ENCODE data around the gene CERT1.
"Not testable (repeated sequence)": the region's sequence is repeated elsewhere in the genome, so short reads cannot be mapped to it uniquely, and the experiment has no call there.

Gene CERT1, protein sequence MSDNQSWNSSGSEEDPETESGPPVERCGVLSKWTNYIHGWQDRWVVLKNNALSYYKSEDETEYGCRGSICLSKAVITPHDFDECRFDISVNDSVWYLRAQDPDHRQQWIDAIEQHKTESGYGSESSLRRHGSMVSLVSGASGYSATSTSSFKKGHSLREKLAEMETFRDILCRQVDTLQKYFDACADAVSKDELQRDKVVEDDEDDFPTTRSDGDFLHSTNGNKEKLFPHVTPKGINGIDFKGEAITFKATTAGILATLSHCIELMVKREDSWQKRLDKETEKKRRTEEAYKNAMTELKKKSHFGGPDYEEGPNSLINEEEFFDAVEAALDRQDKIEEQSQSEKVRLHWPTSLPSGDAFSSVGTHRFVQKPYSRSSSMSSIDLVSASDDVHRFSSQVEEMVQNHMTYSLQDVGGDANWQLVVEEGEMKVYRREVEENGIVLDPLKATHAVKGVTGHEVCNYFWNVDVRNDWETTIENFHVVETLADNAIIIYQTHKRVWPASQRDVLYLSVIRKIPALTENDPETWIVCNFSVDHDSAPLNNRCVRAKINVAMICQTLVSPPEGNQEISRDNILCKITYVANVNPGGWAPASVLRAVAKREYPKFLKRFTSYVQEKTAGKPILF

DNA sequence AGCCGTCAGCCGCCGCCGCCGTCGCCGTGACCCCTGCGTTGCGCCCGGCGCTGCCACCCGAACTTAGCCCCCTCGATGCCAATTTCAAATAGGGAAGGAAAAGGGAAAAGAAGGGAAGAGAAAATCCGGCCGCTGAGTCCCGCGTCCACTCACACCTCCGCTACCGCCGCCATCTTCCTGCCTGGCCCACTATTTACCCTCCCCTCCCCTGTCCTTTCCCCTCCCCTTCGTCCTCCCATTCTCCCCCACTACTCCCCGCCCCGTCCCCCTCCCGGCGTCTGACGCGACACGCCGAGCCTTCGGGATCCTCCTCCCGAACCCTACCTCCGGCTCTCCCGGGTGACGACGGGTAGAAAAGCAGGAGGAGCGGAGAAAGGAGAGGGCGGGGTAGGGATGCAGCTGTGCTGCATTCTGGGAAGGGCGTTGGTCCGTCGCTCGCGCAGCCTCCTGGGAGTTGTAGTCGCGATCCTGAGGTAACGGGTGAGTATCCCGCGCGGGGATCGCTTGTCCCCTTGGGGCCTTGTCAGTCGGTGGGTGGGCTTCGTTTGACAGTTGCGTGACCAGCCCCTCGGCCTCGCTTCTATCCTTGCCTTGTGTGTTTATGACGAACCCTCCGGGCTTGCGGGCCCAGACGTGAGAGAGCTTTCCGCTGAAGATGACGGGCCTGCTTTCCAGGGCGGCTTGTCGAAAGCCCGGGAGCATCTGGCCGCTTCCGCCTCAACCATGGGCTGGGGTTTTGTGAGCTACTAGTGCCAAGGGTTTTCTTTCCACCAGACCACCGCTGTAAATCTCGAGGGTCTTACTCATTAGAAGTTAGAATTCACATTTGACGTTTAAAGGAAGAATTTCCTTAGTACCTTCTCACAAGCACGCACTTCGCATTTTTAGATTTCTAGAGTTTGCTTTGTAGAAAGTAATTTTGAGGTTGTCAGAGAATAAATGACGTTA, at the start of gene CERT1, which contains the start of gene POLK:
Gene CERT1 (minus strand): TSS at position 195 of the 948 bp plus-strand sequence. CDS start 422 bp downstream, outside the sequence.
Gene POLK (plus strand): TSS at position 457 of the 948 bp plus-strand sequence.
- peak; percentile 88 to 93 for DNase-seq (ENCODE audit: low read depth in 1 of 2, low spot score in 1 of 2)

DNA sequence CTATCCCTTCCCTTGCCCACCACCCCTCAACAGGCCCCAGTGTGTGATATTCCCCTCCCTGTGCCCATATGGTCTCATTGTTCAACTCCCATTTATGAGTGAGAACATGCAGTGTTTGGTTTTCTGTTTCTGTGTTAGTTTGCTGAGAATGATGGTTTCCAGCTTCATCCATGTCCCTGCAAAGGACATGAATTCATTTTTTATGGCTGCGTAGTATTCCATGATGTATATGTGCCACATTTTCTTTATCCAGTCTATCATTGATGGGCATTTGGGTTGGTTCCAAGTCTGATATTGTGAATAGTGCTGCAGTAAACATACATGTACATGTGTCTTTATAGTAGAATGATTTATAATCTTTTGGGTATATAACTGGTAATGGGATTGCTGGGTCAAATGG, 49.2 kb upstream of the CERT1 start:
- DNase-seq (ENCODE audit: low read depth in 1 of 2, low spot score in 1 of 2): not testable (repeated sequence)

DNA sequence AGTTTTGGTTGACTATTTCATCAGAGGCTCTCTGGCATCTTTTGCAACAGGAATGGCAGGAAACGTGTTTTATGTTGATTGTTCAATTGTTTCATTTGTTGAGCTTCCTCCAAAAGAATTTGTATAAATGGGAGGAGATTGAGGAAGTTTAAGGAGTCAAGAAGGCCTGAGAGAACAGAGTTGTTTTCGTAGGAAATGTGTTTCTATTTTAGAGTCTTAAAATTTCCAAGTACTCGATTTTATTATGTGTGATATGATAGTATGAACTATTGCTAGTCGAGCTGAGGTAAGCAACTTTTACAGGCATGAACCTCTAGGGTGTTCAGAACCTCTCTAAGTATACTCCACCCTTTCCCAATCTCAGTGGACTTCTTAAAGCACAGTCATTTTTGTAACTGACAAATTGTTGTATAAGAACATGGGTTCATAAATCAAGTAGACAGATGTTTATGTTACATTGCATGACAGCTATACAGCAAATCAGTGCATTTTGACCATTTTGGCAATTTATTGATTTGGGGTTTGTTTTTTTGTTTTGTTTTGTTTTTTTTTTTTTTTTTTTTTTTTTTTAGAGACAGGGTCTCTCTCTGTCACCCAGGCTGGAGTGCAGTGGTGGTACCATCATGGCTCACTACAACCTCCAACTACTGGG, 47.7 kb upstream of the CERT1 start:
- DNase-seq (ENCODE audit: low read depth in 1 of 2, low spot score in 1 of 2): no peak

DNA sequence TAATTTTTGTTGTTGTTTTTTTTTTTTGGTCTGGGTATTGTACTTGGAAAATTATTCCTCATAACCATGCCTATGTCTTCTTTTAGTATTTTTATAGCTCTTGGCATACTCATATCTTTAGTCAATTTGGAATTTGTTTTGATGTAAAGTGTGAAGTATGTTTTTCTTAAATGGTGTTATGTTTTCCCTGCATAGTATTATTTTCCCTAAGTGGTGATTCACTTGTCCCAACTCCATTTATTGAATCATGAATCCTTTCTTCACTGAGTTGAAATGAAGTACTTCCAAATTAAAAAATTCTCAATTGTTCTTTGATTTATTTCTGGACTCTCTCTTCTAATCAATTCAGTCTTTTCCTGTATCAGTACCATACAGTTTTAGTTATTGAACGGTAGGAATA, 46.8 kb upstream of the CERT1 start:
- no peak for DNase-seq (ENCODE audit: low read depth in 1 of 2, low spot score in 1 of 2)

DNA sequence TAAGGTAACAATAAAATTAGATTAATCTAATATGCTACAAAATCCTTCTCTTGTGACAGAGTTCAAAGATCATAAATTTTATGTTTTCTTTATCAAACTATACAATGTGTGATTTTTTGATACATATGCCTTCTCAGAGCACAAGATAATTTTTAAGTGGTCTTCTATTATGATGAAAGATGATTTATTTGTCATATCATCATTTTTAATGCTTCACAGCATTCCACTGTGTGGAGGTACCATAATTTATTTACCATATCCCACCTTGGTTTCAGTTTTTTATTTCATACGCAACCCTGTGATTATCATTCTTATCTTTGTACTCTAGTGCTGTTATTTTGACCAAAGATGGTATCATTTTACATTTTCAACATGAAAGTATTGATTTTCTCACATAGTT, 41.9 kb upstream of the CERT1 start:
- no peak for DNase-seq (ENCODE audit: low read depth in 1 of 2, low spot score in 1 of 2)

DNA sequence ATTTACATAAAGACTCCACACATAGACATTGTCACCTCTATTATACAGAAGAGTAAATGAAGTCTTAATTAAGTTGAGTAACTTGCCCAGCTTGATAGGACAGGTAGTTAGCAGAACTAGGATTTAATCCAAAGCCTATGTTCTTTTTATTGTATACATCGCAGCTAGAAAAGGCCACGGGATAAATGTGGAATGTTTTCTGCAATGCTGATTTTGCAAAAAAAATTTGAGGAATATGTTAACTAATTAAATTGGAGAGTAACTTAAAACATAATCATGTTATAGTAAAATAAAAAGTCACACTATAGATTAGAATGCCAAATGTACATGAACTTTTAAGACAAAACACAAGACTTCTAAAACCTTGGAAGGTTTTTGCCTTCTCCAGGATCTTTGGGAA, 41.3 kb upstream of the CERT1 start:
- DNase-seq (ENCODE audit: low read depth in 1 of 2, low spot score in 1 of 2): no peak

DNA sequence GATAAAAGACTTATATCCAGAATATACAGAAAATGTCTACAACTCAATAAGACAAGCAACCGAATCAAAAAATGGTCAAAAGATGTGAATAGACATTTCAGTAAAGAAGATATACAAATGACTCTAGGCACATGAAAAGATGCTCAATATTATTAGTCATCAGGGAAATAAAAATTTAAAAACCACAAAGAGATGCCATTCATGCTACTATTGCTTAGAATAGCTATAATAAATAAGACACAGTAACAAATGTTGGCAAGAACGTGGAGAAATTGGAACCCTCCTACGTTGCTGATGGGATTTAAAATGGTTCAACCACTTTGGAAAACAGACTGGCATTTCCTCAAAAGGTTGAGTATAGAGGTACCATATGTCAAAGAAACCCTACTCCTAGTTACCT, 40.0 kb upstream of the CERT1 start:
- DNase-seq (ENCODE audit: low read depth in 1 of 2, low spot score in 1 of 2): no peak

DNA sequence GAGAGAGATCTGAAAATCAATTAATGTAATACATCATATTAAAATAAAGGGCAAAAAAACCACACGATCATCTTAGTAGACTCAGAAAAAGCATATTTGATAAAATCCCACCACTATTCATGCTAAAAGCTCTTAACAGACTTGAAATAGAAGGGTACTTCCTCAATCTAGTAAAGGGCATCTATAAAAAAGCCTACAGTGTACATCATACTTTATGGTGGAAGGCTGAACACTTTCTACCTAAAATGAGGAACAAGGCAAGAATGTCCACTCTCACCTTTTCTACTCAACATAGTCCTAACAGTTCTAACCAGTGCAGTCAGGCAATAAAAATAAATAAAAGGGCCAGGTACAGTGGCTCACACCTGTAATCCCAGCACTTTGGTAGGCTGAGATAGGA, 39.2 kb upstream of the CERT1 start:
- no peak for DNase-seq (ENCODE audit: low read depth in 1 of 2, low spot score in 1 of 2)

DNA sequence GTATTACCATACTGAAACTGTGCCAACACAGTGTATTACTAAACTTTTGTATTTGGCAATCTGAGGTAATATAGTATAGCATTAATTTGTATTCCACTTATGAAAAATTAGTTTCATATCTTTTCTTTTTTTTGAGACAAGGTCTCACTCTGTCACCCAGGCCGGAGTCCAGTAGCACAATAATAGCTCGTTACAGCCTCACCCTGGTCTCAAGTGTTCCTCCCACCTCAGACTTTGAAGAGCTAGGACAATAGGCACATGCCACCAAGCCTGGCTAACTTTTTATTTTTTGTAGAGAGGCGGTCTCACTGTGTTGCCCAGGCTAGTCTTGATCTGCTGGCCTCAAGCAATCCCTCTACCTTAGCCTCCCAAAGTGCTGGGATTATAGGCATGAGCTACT, 36.4 kb upstream of the CERT1 start:
- no peak for DNase-seq (ENCODE audit: low read depth in 1 of 2, low spot score in 1 of 2)

DNA sequence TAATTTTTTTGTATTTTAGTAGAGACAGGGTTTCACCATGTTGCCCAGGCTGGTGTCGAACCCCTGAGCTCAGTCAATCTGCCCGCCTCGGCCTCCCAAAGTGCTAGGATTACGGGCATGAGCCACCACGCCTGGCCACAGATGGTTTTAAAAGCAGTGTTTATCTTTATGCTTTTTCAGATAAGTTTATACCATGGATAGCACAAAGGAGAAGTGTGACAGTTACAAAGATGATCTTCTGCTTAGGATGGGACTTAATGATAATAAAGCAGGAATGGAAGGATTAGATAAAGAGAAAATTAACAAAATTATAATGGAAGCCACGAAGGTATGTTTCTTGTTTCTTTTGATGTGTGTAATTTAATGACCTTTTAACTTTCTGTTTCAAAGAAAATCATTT, 35.4 kb upstream of the CERT1 start:
- DNase-seq (ENCODE audit: low read depth in 1 of 2, low spot score in 1 of 2): no peak

DNA sequence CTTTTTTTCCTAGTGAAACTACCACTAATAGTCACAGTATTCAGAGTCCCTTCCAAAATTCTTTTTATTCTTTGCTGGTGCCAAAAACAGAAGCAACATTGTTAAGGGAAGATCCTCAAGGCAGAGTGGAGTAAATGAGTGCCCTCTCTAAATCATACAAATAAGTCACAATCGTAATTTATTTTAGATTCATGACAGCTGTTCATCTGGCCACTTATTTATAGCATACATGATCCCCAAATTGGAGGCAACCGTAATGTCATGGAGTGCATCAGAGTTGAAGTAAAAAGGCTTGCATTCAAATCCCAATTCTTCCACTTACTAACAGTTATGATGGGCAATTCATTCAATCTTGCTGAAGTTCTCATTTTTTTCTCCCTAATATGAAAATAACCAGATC, 33.7 kb upstream of the CERT1 start:
- no peak for DNase-seq (ENCODE audit: low read depth in 1 of 2, low spot score in 1 of 2)

DNA sequence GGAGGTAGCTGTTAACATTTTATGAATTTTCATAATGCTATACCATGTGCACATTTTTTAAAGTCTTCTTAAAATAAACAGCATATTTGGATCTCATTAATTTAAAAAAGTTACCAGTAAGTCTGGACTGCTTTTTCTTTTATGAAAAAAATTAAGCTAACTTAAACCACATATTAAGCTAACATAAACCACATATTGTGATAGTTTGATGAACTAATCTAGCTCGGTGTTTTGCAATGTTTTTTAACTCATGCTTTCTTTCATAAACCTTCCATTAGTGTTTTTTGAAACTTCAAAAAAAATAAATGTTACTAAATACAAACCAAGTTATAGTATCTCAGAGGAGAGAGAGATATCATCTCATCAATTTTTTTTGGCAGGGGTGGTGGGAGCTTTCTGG, 26.8 kb upstream of the CERT1 start:
- no peak for DNase-seq (ENCODE audit: low read depth in 1 of 2, low spot score in 1 of 2)

DNA sequence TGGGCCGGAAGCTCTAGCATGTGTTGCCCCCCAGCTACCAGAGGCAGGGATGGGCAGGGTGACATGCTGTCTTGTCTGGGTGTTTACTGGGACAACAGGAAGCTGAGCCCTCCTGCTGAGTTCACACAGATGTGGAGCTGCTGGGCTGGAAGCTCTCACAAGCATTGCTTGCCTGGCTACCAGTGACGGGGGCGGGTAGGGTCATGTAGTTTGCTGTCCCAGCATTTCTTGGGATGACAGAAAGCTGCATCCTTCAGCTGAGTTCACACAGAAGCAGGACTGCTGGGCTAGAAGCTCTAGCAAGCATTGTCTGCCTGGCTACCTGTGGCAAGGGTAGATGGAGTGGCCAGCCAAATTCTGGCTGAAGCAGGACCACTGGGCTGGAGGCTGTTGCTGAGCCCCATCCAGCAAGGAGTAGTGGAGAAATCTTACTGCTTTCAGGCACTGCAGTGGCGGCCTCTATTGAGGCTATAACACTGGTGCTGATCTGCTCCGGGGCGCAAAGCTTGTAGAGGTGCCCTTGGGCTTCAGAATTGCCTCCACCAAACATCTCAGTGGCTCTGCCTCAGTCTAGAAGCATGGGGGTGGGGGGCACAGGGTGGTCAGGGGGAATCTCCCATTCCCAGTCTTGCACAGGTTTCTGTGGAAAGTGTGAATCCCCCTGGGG, 25.4 kb upstream of the CERT1 start:
- DNase-seq (ENCODE audit: low read depth in 1 of 2, low spot score in 1 of 2): no peak

DNA sequence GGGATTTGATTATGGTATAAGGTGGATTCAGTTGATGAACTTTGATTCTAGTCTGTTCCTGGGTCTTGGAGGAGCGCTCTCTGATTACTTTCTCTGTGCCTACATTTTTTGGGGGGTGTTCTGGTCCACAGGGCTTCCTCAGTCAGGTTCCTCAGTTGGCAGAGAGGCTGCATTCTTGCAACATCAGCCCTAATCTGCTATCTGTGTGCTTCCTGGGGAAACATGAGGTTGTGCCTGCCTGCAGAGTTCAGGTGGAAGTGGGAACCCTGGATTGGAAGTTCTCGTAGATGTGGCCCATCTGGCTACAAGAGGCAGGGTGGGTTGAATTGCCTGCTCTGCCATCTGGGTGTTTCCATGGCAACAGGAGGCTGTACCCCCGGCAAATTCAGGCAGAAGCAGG, 24.7 kb upstream of the CERT1 start:
- DNase-seq (ENCODE audit: low read depth in 1 of 2, low spot score in 1 of 2): no peak

DNA sequence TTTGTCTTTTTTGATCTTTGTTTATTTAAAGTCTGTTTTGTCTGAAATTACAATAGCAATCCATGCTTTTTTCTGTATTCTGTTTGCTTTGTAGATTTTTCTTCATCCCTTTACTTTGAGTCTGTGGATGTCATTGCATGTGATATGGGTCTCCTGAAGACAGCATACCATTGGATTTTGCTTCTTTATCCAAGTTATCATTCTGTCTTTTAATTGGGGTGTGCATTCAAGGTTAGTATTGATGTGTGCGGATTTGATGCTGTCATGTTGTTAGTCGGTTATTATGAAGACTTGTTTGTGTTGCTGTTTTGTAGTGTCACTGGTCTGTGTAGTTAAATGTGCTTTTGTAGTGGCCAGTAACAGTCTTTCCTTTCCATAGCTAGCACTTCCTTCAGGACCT, 23.3 kb upstream of the CERT1 start:
- no peak for DNase-seq (ENCODE audit: low read depth in 1 of 2, low spot score in 1 of 2)

DNA sequence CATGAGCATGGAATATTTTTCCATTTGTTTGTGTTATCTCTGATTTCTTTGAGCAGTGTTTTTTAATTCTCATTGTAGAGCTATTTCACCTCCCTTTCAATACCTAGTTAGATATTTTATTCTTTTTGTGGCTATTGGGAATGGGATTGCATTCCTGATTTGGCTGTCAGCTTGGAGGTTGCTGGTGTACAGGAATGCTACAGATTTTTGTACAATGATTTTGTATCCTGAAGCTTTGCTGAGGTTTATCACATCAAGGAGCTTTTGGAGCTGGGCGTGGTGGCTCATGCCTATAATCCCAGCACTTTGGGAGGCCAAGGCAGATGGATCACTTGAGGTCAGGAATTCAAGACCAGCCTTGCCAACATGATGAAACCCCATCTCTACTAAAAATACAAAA, 22.3 kb upstream of the CERT1 start:
- DNase-seq (ENCODE audit: low read depth in 1 of 2, low spot score in 1 of 2): not testable (repeated sequence)

DNA sequence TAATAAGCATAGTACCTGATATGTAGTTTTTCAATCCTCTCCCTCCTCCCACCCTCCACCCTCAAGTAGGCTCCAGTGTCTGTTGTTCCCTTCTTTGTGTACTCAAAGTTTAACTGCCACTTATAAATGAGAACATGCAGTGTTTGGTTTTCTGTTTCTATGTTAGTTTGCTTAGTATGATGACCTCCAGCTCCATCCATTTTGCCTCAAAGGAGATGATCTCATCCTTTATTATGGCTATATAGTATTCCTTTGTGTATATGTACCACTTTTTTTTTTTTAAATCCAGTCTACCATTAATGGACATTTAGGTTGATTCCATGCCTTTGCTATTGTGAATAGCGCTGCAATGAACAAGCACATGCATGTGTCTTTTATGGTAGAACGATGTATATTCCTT, 20.8 kb upstream of the CERT1 start:
- no peak for DNase-seq (ENCODE audit: low read depth in 1 of 2, low spot score in 1 of 2)

DNA sequence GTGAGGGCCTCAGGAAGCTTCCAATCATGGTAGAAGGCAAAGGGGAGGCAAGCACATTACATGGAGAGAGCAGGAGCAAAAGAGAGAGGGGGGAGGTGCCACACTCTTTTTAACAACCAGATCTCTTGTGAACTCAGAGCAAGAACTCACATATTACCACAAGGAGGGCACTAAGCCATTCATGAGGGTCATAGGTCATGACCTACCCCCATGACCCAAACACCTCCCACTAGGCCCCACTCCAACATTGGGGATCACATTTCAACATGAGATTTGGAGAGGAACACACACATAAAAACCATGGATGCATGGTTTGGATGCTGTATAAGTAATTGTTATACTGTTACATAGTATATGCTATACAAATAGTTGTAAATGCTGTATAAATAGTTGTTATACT, 17.8 kb upstream of the CERT1 start:
- DNase-seq (ENCODE audit: low read depth in 1 of 2, low spot score in 1 of 2): no peak

DNA sequence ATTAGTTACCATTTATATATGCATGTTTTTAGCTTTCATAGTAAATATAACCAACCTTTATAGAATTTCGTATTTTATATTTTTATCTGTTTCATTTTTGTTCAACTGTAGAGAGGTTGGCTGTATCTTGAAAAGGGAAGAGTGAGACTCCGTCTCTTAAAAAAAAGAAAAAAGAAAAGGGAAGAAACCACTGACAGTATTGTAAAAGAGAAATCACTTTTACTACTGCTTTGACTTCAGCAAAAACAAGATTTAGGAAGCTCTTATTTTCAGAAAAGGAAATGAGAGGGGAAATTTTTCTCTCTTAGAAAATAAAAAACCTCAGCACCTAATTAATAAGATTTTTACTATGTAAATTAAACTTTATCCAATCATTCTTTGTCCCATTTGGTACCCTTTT, 14.6 kb upstream of the CERT1 start:
- no peak for DNase-seq (ENCODE audit: low read depth in 1 of 2, low spot score in 1 of 2)

DNA sequence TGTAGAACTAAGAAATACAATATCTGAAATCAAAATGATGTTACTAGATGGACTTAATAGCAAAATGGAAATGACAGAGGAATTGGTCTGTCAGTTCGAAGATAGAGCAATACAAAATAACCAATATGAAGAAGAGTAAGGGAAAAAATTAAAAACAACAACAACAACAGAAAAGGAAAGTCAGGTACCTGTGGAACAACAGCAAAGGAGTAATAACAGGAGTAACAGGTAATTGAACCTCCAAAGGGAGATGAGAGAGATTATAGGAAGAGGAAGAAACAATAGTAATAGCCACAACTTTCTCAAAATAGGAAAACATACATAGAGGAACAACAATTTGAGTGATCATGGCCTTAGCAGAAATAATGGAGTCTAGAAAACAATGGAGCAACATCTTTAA, 13.9 kb upstream of the CERT1 start:
- no peak for DNase-seq (ENCODE audit: low read depth in 1 of 2, low spot score in 1 of 2)

DNA sequence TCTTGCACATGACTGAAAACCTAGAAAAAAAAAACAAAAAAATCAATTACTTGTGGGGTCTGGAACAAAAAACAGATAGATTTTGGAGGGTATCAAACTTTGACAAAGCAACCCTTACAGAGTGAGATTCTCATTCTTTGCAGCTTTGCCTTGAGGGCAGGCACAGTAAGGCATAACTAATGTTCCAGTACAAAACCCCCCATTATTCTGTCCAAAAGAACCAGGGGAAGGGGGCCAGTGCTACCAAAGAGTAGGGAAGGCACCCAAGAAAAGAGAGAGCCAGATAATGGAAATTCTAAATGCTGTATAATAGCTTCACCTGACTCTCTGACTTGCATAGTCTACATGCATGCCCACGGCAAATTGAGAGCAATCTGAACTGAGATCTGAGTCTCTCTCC, 13.2 kb upstream of the CERT1 start:
- DNase-seq (ENCODE audit: low read depth in 1 of 2, low spot score in 1 of 2): no peak
